ENCODE measurements around the gene CPT1B. TPM values are rescaled to one million over a fixed set of nuclear protein-coding genes. Genes with fewer than 3 reads are reported as not detected.

Gene CPT1B
- total RNA-seq, 2 donors from 2014 or later = 61.8 to 92.2 TPM

DNA sequence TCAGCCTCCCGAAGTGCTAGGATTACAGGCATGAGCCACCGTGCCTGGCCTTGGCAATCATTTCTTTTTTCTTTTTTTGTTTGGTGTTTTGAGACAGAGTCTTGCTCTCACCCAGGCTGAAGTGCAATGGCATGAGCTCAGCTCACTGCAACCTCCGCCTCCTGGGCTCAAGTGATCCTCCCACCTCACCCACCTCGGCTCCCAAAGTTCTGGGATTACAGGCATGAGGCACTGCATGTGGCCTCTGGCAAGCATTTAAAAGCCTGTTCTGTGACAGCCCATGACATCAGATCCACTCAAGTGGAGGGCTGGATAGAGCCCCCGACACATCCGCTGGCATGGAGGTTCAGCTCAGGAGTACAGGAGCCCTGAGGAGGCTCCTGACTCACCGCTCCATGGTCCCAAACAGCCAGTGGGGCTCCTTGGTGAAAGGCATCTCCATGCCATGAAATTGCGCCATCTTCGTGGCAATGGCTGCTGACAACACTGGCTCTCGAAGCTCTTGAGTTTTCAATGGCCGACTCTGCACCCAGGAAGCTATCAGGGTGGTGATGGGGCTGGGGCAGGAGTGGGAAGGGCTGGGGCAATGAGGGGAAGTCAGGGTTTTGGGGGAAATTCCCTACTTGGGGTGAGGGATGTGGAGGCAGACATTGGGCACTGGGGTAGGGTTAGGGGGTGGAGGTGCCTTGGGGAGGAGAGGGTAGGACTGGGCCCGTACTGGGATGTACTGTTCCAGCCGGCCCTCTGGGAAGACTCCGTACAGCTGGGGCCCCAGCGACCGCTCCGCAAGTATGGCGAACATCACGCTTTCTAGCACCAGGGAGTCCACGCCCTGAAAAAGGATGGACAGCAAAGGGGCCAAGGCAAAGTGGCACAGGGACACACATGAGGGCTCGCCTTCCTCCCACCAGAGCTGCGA is 3.1 kb upstream of the CPT1B start:
- DNase-seq (ENCODE audit: low spot score in 2 of 2) = no peak
- peak overlapping the region; percentile 89 to 96 for H3K27ac Mint-ChIP-seq
- H3K9me3 Mint-ChIP-seq = no peaks in the 10 kb centered on the region
- H3K36me3 Mint-ChIP-seq = peaks cover 5 to 16% of the 10 kb centered on the region in 2 donors
- ATAC-seq = no peak

GRCh38 chr22:50579752-50580151 is 1.5 kb upstream of the CPT1B start:
- Mint-ChIP-seq H3K36me3 (peaks cover 5 to 16% of the 10 kb centered on the region in 2 donors), H3K9me3 (no peaks in the 10 kb centered on the region), H3K27ac (no peak overlapping the region)
- ATAC-seq (no peak), DNase-seq (ENCODE audit: low spot score in 2 of 2) (no peak)

DNA sequence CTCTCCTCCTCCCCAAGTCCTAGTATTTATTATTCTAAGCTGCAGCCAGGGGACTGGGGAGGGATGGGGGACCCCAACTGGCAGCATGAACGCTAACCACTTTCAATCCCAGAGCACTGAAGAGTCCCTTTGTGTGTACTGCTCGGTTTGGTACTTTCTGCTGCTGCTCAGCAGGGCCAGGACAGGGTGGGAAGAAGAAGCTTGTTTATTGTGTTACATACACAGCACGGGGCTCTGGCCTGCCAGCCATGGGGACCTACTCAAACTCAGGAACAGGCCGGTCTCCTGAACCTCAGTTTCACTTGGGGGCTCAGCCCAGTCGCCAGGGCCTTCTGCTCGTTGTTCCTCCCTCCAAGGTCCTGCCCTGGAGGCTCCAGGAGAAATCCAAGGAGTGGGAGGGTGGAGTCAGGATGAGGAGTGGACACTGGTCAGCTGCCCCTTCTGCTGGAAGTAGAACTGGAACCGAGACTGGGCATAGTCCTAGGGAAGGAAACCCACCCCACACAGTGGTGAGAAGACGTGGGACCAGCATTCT is 616 bp upstream of the CPT1B start:
- Mint-ChIP-seq H3K36me3 (peaks cover 5 to 16% of the 10 kb centered on the region in 2 donors), H3K9me3 (no peaks in the 10 kb centered on the region), H3K27ac (no peak overlapping the region)
- no peak for ATAC-seq
- no peak for DNase-seq (ENCODE audit: low spot score in 2 of 2)

- H3K27ac Mint-ChIP-seq = no peak overlapping the region
- no peaks in the 10 kb centered on the region for H3K9me3 Mint-ChIP-seq
- ATAC-seq = no peak
- peaks cover 0 to 13% of the 10 kb centered on the region in 2 donors for H3K36me3 Mint-ChIP-seq
- no peak for DNase-seq (ENCODE audit: low spot score in 2 of 2)
Measured at GRCh38 chr22:50577697-50577986, 585 bp downstream of the CPT1B start.

GRCh38 chr22:50576806-50577696 is 1.2 kb downstream of the CPT1B start:
- Mint-ChIP-seq H3K9me3 (no peaks in the 10 kb centered on the region), H3K27ac (peak overlapping the region in 1 of 2 donors; percentile 18), H3K36me3 (peaks cover 0 to 17% of the 10 kb centered on the region in 2 donors)
- DNase-seq (ENCODE audit: low spot score in 2 of 2) = no peak
- ATAC-seq = no peak

DNA sequence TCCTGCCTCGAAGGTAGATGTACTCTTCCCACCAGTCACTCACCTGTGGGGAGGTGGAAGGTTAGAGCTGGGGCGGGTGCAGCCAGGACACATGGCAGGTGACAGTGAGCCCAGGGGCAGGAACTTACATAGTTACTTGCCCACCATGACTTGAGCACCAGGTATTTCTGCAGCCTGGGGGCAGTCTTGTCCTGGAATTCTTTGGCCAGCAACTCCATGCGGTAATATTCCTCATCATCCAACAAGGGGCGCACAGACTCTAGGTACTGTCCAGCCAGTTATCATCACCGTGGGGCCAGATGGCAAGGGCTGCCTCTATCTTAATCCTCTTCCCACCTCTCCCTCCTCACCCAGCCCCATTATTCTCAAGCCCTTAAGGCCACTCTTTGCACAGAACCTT is 2.2 kb downstream of the CPT1B start:
- ATAC-seq = no peak
- H3K27ac Mint-ChIP-seq = peak overlapping the region in 1 of 2 donors; percentile 56
- peaks cover 0 to 17% of the 10 kb centered on the region in 2 donors for H3K36me3 Mint-ChIP-seq
- DNase-seq (ENCODE audit: low spot score in 2 of 2) = no peak
- H3K9me3 Mint-ChIP-seq = no peaks in the 10 kb centered on the region

GRCh38 chr22:50575426-50575941 is 2.7 kb downstream of the CPT1B start:
- Mint-ChIP-seq H3K9me3 (no peaks in the 10 kb centered on the region), H3K27ac (peak overlapping the region in 1 of 2 donors; percentile 56), H3K36me3 (peaks cover 0 to 17% of the 10 kb centered on the region in 2 donors)
- DNase-seq (ENCODE audit: low spot score in 2 of 2) (no peak), ATAC-seq (no peak)

GRCh38 chr22:50574383-50574755 is 3.9 kb downstream of the CPT1B start:
- ATAC-seq (no peak), DNase-seq (ENCODE audit: low spot score in 2 of 2) (no peak)
- Mint-ChIP-seq H3K9me3 (no peaks in the 10 kb centered on the region), H3K36me3 (peaks cover 1 to 8% of the 10 kb centered on the region in 2 donors), H3K27ac (no peak overlapping the region)

- Mint-ChIP-seq H3K9me3 (no peaks in the 10 kb centered on the region), H3K27ac (peak overlapping the region in 1 of 2 donors; percentile 55), H3K36me3 (peaks cover 5 to 7% of the 10 kb centered on the region in 2 donors)
- ATAC-seq (no peak), DNase-seq (ENCODE audit: low spot score in 2 of 2) (no peak)
Measured at GRCh38 chr22:50573491-50574382, 4.5 kb downstream of the CPT1B start.

DNA sequence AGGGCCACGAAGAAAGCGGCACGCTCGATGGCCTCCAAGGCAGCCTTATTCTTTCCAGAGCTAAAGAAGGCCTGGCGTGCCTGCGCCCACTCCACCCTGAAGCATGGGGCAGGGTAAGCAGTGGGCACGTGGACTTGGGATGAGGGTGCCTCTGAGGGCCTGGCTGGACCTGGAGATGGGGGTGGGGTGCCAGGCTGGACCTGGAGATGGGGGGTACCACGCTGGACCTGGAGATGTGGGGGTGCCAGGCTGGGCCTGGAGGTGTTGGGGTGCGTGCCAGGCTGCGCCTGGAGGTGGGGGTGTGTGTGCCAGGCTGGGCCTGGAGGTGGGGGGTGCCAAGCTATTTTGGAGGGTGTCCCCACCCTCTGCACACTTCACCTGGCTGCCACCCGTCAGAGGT is 5.3 kb downstream of the CPT1B start:
- no peak for DNase-seq (ENCODE audit: low spot score in 2 of 2)
- Mint-ChIP-seq H3K27ac (no peak overlapping the region), H3K9me3 (no peaks in the 10 kb centered on the region), H3K36me3 (peaks cover 5 to 7% of the 10 kb centered on the region in 2 donors)
- ATAC-seq = no peak

DNA sequence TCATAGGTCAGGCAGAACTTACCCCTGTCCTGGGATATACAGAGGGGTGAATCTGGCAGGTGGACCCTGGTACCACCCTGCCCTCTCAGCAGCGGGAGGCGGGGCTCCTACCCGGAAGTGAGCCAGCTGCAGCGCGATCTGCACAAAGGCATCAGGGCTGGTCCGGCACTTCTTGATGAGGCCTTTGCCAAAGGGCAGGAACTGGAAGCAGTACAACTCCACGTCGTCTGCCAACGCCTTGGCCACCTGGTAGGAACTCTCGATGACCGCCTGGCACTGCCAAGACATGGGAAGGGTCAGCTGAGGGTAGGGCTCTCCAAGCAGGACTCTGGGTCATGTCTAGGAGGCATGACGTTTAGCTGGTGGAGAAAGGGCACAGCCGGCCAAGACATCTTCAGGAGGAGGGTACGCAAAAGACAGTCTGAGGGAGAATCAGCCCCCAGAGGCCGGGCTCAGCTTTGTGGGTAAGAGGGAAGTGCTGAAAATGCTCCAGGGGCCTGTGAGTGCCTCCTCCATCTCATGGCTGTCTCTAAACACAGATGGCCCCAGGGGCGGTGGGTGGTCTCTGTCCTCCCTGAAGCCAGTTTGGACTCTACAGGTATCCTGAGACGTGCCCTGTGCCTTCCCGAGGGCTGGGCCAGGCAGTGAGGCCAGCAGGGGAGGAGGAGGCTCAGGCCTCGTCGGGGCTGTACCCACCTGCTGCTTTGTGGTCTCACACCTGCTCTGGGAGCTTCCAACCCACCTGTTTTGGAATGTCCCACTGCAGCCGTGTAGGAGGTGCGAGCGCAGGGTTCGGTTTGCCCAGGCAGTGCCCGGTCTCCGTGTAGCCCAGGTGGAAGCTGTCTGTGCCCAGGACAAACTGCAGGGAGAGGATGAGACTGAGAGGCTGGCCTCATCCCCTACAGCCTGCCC is 6.7 kb downstream of the CPT1B start:
- DNase-seq (ENCODE audit: low spot score in 2 of 2) (no peak), ATAC-seq (no peak)
- peaks cover 5 to 7% of the 10 kb centered on the region in 2 donors for H3K36me3 Mint-ChIP-seq
- no peaks in the 10 kb centered on the region for H3K9me3 Mint-ChIP-seq
- H3K27ac Mint-ChIP-seq = peak overlapping the region in 1 of 2 donors; percentile 60

DNA sequence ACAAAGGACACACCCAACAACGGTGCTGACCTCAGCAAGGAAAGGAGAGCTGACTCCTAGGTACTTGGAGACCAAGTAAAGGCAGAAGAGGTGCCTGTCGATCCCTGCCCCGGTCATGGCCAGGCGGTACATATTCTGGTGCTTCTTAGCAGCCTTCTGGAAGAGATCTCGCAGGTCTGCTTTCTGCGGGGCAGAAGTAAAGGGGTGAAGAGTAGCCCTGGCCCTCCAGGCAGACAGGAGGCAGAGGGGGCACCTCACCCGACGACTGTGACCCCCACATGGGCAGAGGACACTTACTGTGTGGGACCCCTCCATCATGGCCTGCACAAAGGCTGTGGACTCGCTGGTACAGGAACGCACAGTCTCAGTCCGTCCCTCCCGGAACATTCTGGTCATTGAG is 7.4 kb downstream of the CPT1B start:
- H3K27ac Mint-ChIP-seq = no peak overlapping the region
- H3K36me3 Mint-ChIP-seq = peaks cover 5 to 7% of the 10 kb centered on the region in 2 donors
- DNase-seq (ENCODE audit: low spot score in 2 of 2) (no peak), ATAC-seq (no peak)
- H3K9me3 Mint-ChIP-seq = no peaks in the 10 kb centered on the region

DNA sequence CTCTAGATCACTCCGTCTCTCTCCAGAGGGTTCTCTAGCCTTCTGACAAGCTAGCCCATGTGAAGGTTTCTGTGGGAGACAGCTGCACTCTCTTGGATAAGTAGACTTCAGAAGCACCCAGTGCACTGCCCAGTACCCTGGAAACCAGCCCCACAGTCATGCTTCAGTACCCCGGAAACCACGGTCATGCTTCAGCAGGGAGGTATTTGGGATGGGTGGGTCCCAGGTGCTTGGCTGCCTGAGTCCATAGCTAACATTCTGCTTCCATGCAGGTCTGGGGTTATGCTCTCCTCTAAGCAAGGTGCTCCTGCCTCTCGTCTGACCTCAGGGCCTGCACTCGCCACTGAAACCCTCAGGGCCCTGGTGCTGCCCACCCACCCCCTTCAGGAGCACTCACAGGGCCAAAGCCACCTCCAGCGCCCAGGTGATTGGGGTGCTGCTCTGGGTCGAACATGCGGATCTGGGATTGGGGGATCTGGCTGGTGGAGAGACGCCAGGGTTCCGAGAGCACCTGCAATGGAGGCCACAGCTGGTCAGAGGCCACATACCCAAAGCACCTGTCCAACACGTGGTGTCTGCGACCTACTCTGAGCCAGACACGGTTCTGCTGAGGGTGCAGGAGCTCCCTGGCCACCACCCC is 8.2 kb downstream of the CPT1B start:
- ATAC-seq (no peak), DNase-seq (ENCODE audit: low spot score in 2 of 2) (no peak)
- Mint-ChIP-seq H3K9me3 (no peaks in the 10 kb centered on the region), H3K27ac (no peak overlapping the region), H3K36me3 (peaks cover 5 to 7% of the 10 kb centered on the region in 2 donors)

- H3K27ac Mint-ChIP-seq = no peak overlapping the region
- H3K9me3 Mint-ChIP-seq = no peaks in the 10 kb centered on the region
- peaks cover 5 to 7% of the 10 kb centered on the region in 2 donors for H3K36me3 Mint-ChIP-seq
- DNase-seq (ENCODE audit: low spot score in 2 of 2) (no peak), ATAC-seq (no peak)
Measured at GRCh38 chr22:50569041-50569459, 9.2 kb downstream of the CPT1B start.

GRCh38 chr22:50568626-50569025 is 9.6 kb downstream of the CPT1B start:
- Mint-ChIP-seq H3K36me3 (peaks cover 5 to 7% of the 10 kb centered on the region in 2 donors), H3K9me3 (no peaks in the 10 kb centered on the region), H3K27ac (no peak overlapping the region)
- ATAC-seq = no peak
- no peak for DNase-seq (ENCODE audit: low spot score in 2 of 2)
